ENCODE results near the gene LPIN1. TPM values are rescaled to one million over a fixed set of nuclear protein-coding genes. Genes with fewer than 3 reads are reported as not detected.
A peak's percentile ranks its signal among the peaks of the same experiment; 100 is the strongest.

The LPIN1 gene
- total and polyA plus RNA-seq, 2 of the 13 experiments (the other 11 are each of a cell fraction or from before 2014, with no cell fraction given) = 9.7 to 19.4 TPM

DNA sequence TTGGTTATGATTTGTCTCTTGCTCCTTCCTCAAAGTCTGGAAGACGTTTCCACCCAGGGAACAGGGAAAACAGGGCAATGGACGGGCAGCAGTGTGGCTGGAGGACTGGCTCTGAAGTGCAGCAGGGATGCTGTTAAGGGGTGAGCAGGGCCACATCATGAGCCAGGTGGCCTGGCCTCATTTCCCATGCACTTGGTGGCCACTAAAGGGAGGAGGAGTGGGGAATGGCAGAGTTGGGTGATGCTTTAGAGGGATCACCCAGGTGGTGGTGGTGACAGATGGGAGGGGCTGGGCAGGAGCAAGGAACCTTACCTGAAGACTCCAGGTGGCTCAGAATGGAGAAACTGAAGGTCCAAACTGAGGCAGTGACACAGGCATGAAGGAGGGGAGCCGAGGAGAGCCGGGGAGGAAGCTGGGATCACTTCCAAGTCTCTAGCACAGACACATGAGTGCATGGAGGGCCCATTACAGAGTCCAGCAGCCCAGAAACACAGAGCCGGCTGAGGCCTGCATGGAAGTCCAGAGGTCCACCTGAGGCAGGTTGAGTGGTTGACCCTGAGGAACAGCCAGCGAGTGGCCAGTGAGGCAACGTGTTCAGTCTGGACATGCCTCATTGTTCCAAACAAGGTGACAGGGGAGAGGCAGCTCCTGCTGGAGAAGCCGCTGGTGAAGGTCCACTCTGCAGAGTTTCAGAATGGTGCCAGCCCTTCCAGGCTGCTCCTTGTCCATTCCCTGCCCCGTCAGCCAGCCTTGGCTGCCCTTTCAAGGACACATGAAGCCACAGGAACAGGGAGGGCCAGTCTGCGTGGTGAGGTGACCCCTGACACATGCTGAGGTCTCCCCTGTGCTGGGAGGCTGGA is 91.7 kb downstream of the LPIN1 start (continued):
- TF ChIP-seq, protein P1, sequence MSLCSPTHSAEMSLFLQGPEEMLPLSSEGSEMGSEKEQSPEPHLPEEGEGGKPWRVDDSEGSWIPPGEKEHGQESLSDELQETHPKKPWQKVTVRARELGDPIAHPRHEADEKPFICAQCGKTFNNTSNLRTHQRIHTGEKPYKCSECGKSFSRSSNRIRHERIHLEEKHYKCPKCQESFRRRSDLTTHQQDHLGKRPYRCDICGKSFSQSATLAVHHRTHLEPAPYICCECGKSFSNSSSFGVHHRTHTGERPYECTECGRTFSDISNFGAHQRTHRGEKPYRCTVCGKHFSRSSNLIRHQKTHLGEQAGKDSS (CRISPR knock-in tag; IDR thresholded peaks at IDR 0.05; ENCODE audit: borderline replicate concordance, low read depth) = 0 out of 2 replicates have a peak, but pooled peaks have one; percentile 33
- TF ChIP-seq EED (CRISPR knock-in tag; IDR thresholded peaks at IDR 0.05) (0 out of 2 replicates have a peak, but pooled peaks have one; percentile 11), ZFP91 (CRISPR knock-in tag; IDR thresholded peaks at IDR 0.05; ENCODE audit: borderline replicate concordance) (peak; percentile 42; the same call in 1 of the 2 replicates), ZNF768 (CRISPR knock-in tag; IDR thresholded peaks at IDR 0.05) (no peak), MTA1 (CRISPR knock-in tag; IDR thresholded peaks at IDR 0.05; ENCODE audit: borderline replicate concordance) (0 out of 2 replicates have a peak, but pooled peaks have one; percentile 15), CCDC6 (CRISPR knock-in tag; IDR thresholded peaks at IDR 0.05) (no peak), MIXL1 (CRISPR knock-in tag; IDR thresholded peaks at IDR 0.05) (no peak), PAF1 (CRISPR knock-in tag; IDR thresholded peaks at IDR 0.05) (no peak), ZNF451 (CRISPR knock-in tag; IDR thresholded peaks at IDR 0.05) (0 out of 2 replicates have a peak, but pooled peaks have one; percentile 24), ZNF605 (CRISPR knock-in tag; IDR thresholded peaks at IDR 0.05) (no peak), PITX1 (CRISPR knock-in tag; IDR thresholded peaks at IDR 0.05) (no peak), MZF1 (CRISPR knock-in tag; IDR thresholded peaks at IDR 0.05; ENCODE audit: borderline replicate concordance) (no peak), HNF4A (CRISPR knock-in tag; IDR thresholded peaks at IDR 0.05) (peak; percentile 61), ZNF343 (CRISPR knock-in tag; IDR thresholded peaks at IDR 0.05) (0 out of 2 replicates have a peak, but pooled peaks have one; percentile 31), NPAS2 (CRISPR knock-in tag; IDR thresholded peaks at IDR 0.05; ENCODE audit: borderline replicate concordance) (no peak), PTBP1 (IDR thresholded peaks at IDR 0.05; ENCODE audit: low read depth, low read length, poor library complexity, severe bottlenecking) (no peak), DMAP1 (CRISPR knock-in tag; IDR thresholded peaks at IDR 0.05) (no peak), ZFX (CRISPR knock-in tag; IDR thresholded peaks at IDR 0.05; ENCODE audit: low read depth) (peak; percentile 62; the same call in 1 of the 2 replicates), ZNF75D (CRISPR knock-in tag; IDR thresholded peaks at IDR 0.05; ENCODE audit: borderline replicate concordance) (no peak), CENPX (CRISPR knock-in tag; IDR thresholded peaks at IDR 0.05) (no peak), U2AF1 (optimal IDR thresholded peaks at IDR 0.05; ENCODE audit: low read depth, low read length) (no peak)
- TF ChIP-seq, protein P2, sequence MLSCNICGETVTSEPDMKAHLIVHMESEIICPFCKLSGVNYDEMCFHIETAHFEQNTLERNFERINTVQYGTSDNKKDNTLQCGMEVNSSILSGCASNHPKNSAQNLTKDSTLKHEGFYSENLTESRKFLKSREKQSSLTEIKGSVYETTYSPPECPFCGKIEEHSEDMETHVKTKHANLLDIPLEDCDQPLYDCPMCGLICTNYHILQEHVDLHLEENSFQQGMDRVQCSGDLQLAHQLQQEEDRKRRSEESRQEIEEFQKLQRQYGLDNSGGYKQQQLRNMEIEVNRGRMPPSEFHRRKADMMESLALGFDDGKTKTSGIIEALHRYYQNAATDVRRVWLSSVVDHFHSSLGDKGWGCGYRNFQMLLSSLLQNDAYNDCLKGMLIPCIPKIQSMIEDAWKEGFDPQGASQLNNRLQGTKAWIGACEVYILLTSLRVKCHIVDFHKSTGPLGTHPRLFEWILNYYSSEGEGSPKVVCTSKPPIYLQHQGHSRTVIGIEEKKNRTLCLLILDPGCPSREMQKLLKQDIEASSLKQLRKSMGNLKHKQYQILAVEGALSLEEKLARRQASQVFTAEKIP (CRISPR knock-in tag; IDR thresholded peaks at IDR 0.05; ENCODE audit: borderline replicate concordance) = no peak
- TF ChIP-seq, protein P3, sequence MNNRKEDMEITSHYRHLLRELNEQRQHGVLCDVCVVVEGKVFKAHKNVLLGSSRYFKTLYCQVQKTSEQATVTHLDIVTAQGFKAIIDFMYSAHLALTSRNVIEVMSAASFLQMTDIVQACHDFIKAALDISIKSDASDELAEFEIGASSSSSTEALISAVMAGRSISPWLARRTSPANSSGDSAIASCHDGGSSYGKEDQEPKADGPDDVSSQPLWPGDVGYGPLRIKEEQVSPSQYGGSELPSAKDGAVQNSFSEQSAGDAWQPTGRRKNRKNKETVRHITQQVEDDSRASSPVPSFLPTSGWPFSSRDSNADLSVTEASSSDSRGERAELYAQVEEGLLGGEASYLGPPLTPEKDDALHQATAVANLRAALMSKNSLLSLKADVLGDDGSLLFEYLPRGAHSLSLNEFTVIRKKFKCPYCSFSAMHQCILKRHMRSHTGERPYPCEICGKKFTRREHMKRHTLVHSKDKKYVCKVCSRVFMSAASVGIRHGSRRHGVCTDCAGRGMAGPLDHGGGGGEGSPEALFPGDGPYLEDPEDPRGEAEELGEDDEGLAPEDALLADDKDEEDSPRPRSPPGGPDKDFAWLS (CRISPR knock-in tag; IDR thresholded peaks at IDR 0.05; ENCODE audit: borderline replicate concordance) = no peak
